IMR-90 (cell line): ENCODE measurements around the gene HEATR5A. TPM values are rescaled to one million over a fixed set of nuclear protein-coding genes. Genes with fewer than 3 reads are reported as not detected.

ENCODE experiments used
- ATAC-seq: fragments of 200-7000 bp; cut with Tn5 transposase; 2 replicates; pipeline ENCODE4 v1.9.1; 2020; ENCODE audit warnings: low read depth, mild to moderate bottlenecking, moderate library complexity
- BruUV-seq: library from RNA; stranded (reverse); fragments of 400-500 nt; replicated peaks from 2 replicates; lab custom pipeline; 2021; lab: Mats Ljungman, UMichigan
- CTCF ChIA-PET: fragments of 300-600 bp; formaldehyde crosslinking; extraction: SDS; loops from one replicate; lab custom pipeline; 2021; ENCODE audit warnings: antibody characterized with exemption; lab: Yijun Ruan, JAX
- POLR2A ChIA-PET: fragments of 300-600 bp; sonication (Branson Sonifier 250); formaldehyde crosslinking; loops from one replicate; lab custom pipeline; 2022; ENCODE audit warnings: antibody characterized with exemption; ENCODE audit not compliant: unreplicated experiment; lab: Charles Lee
- DNase-seq: peaks from one replicate; pipeline ENCODE4 v3.0.0; 2013
- H2AFZ ChIP-seq: replicated peaks from 2 replicates; pipeline ENCODE3; 2013; ENCODE audit warnings: low read length, mild to moderate bottlenecking; ENCODE audit not compliant: poor library complexity
- H2AK5ac ChIP-seq: 2 replicates; pipeline ENCODE4 v1.6.1; 2013; ENCODE audit warnings: low read depth, low read length, inconsistent platforms
- H2AK9ac ChIP-seq: replicated peaks from 2 replicates; pipeline ENCODE3; 2013; ENCODE audit warnings: mild to moderate bottlenecking, low read depth, low read length, moderate library complexity; ENCODE audit not compliant: poor library complexity
- H2BK120ac ChIP-seq: 2 replicates; pipeline ENCODE4 v1.6.1; 2013; ENCODE audit warnings: low read depth, low read length, inconsistent platforms
- H2BK15ac ChIP-seq: 3 replicates; pipeline ENCODE4 v1.6.1; 2013; ENCODE audit warnings: low read depth, low read length, inconsistent platforms
- H2BK20ac ChIP-seq: 2 replicates; pipeline ENCODE4 v1.6.1; 2013; ENCODE audit warnings: low read depth, mild to moderate bottlenecking, inconsistent platforms, low read length, moderate library complexity
- H2BK5ac ChIP-seq: 2 replicates; pipeline ENCODE4 v1.6.1; 2013; ENCODE audit warnings: mild to moderate bottlenecking, low read depth, low read length, inconsistent platforms; ENCODE audit not compliant: poor library complexity, severe bottlenecking
- H3K14ac ChIP-seq: replicated peaks from 2 replicates; pipeline ENCODE4 v1.6.1; 2013; ENCODE audit warnings: low read depth, low read length, inconsistent platforms
- H3K18ac ChIP-seq: 2 replicates; pipeline ENCODE4 v1.6.1; 2013; ENCODE audit warnings: low read depth, low read length, control low read depth
- H3K23ac ChIP-seq: 2 replicates; pipeline ENCODE4 v1.6.1; 2013; ENCODE audit warnings: low read depth, low read length, inconsistent platforms
- H3K27ac ChIP-seq: 2 replicates; pipeline ENCODE4 v1.5.1; 2013; ENCODE audit warnings: mild to moderate bottlenecking, control low read depth, low read length; ENCODE audit not compliant: insufficient read depth
- H3K27me3 ChIP-seq: 2 replicates; pipeline ENCODE4 v1.6.1; 2013; ENCODE audit warnings: low read length; ENCODE audit not compliant: control insufficient read depth, insufficient read depth
- H3K36me3 ChIP-seq: 2 replicates; pipeline ENCODE4 v1.6.1; 2013; ENCODE audit warnings: low read length, mixed read lengths; ENCODE audit not compliant: control insufficient read depth, insufficient read depth
- H3K4ac ChIP-seq: 2 replicates; pipeline ENCODE4 v1.6.1; 2013; ENCODE audit warnings: low read depth, low read length, inconsistent platforms
- H3K4me1 ChIP-seq: 2 replicates; pipeline ENCODE4 v1.6.1; 2013; ENCODE audit warnings: low read length, mixed read lengths; ENCODE audit not compliant: control insufficient read depth, insufficient read depth
- H3K4me2 ChIP-seq: 2 replicates; pipeline ENCODE4 v1.6.1; 2013; ENCODE audit warnings: low read depth, mild to moderate bottlenecking, control low read depth, low read length, moderate library complexity
- H3K4me3 ChIP-seq: 2 replicates; pipeline ENCODE4 v1.5.1; 2013; ENCODE audit warnings: low read depth, mild to moderate bottlenecking, control low read depth, low read length, moderate library complexity; ENCODE audit not compliant: insufficient read depth
- H3K56ac ChIP-seq: 2 replicates; pipeline ENCODE4 v1.6.1; 2013; ENCODE audit warnings: low read length, inconsistent platforms; ENCODE audit not compliant: insufficient read depth; ENCODE audit errors: extremely low read depth
- H3K79me1 ChIP-seq, 2 experiments: 2 replicates each; pipeline ENCODE4 v1.6.1; 2013; ENCODE audit warnings: low read length in 2 of 2, inconsistent platforms in 1 of 2, low read depth in 1 of 2
- H3K9ac ChIP-seq: 2 replicates; pipeline ENCODE4 v1.6.1; 2013; ENCODE audit warnings: low read depth, low read length, control low read depth
- H3K9me1 ChIP-seq: 2 replicates; pipeline ENCODE4 v1.6.1; 2013; ENCODE audit warnings: low read length, inconsistent platforms; ENCODE audit not compliant: insufficient read depth
- H3K9me3 ChIP-seq: 2 replicates; pipeline ENCODE4 v1.6.1; 2013; ENCODE audit warnings: low read length; ENCODE audit not compliant: control insufficient read depth, insufficient read depth
- H4K20me1 ChIP-seq: 2 replicates; pipeline ENCODE4 v1.6.1; 2013; ENCODE audit warnings: low read length, inconsistent platforms; ENCODE audit not compliant: insufficient read depth
- H4K5ac ChIP-seq: 2 replicates; pipeline ENCODE4 v1.6.1; 2013; ENCODE audit warnings: mild to moderate bottlenecking, low read depth, low read length, control low read depth
- H4K8ac ChIP-seq, 2 experiments: 2 replicates each; pipeline ENCODE4 v1.6.1; 2013; ENCODE audit warnings: low read depth in 2 of 2, low read length in 2 of 2, control low read depth in 1 of 2, inconsistent platforms in 1 of 2
- H4K91ac ChIP-seq: 2 replicates; pipeline ENCODE4 v1.6.1; 2013; ENCODE audit warnings: low read depth, low read length, inconsistent platforms; ENCODE audit not compliant: insufficient read depth
- ELK1 ChIP-seq: fragments of 150-350 bp; IDR thresholded peaks from 2 replicates; pipeline ENCODE4 v1.6.1; 2016; ENCODE audit warnings: low read depth, mild to moderate bottlenecking, low read length, moderate library complexity, borderline replicate concordance
- MXI1 ChIP-seq: IDR thresholded peaks from 2 replicates; pipeline ENCODE4 v1.6.1; 2012; ENCODE audit warnings: low read depth, mild to moderate bottlenecking, low read length, moderate library complexity, borderline replicate concordance
- RFX5 ChIP-seq: IDR thresholded peaks from 2 replicates; pipeline ENCODE4 v1.8.0; 2012; ENCODE audit warnings: low read depth, mild to moderate bottlenecking, low read length, moderate library complexity
- WGBS, 2 experiments: methylation state at CpG; one replicate each; pipeline versions ENCODE4 v1.1.5 to v1.1.7; 2013; ENCODE audit warnings: missing lambda C conversion rate in 2 of 2; ENCODE audit not compliant: insufficient read length in 1 of 2; ENCODE audit errors: extremely low coverage in 2 of 2; 5-methylcytosine and 5-hydroxymethylcytosine counted together
- dilution Hi-C: fragments of 300-500 bp; cut with HindIII; formaldehyde crosslinking; loops from one replicate; pipeline ENCODE4 v1.14.3; 2018; ENCODE audit warnings: low sequenced_read_pairs; ENCODE audit not compliant: unreplicated experiment
- in situ Hi-C: fragments of 300-500 bp; cut with MboI; formaldehyde crosslinking; loops from 3 replicates; pipeline ENCODE4 v1.14.3; 2019; ENCODE audit warnings: low sequenced_read_pairs, inconsistent platforms, mixed read lengths
- intact Hi-C: fragments of 100-400 bp; cut with micrococcal nuclease; formaldehyde crosslinking; loops from 2 replicates; pipeline ENCODE4 v1.10.0; 2022
- polyA plus RNA-seq, 3 experiments: library from polyadenylated mRNA; depleted of rRNA; stranded (reverse); fragments of >200 nt; gene quantifications; 2 replicates each; pipeline ENCODE4 v1.2.3, GENCODE V29; 2012; ENCODE audit warnings: low replicate concordance in 1 of 3
- total RNA-seq: library from RNA; depleted of rRNA; stranded (reverse); fragments of >200 nt; gene quantifications from 2 replicates; pipeline ENCODE4 v1.2.3, GENCODE V29; 2012
- TF ChIP-seq, protein P1 (sequence below): fragments of 150-350 bp; IDR thresholded peaks from 2 replicates; pipeline ENCODE4 v1.6.1; 2017; ENCODE audit warnings: mild to moderate bottlenecking, antibody characterized with exemption, low read length, low read depth

The HEATR5A gene
- total and polyA plus RNA-seq, 2 of the 4 experiments (the other 2 are of a cell fraction) = 14.0 to 48.9 TPM

GRCh38 chr14:31386271-31386670 lies 34.1 kb downstream of the HEATR5A start:
- H3K14ac ChIP-seq = no peak overlapping the region
- BruUV-seq = no TSS peak
- H2AFZ ChIP-seq = no peak overlapping the region
- no peak overlapping the region for H4K5ac ChIP-seq
- no peak for DNase-seq
- H3K4ac ChIP-seq = no peak overlapping the region
- H4K8ac ChIP-seq = no peak overlapping the region
- H3K4me1 ChIP-seq = 0 out of 2 replicates have a peak, but pooled peaks cover 2% of the 10 kb centered on the region
- no peaks in the 10 kb centered on the region for H3K27me3 ChIP-seq
- in situ Hi-C loops (no loop called here), intact Hi-C loops (no loop called here), dilution Hi-C loops (no loop called here)
- no peak overlapping the region for H3K27ac ChIP-seq
- H3K9me1 ChIP-seq = peaks cover 5% of the 10 kb centered on the region
- peaks cover 17% of the 10 kb centered on the region for H3K36me3 ChIP-seq
- H3K9me3 ChIP-seq = no peaks in the 10 kb centered on the region
- no peak overlapping the region for H2BK15ac ChIP-seq
- no peak overlapping the region for H3K4me3 ChIP-seq
- no peak overlapping the region for H2BK20ac ChIP-seq
- H3K9ac ChIP-seq = no peak overlapping the region
- ChIA-PET CTCF (no interaction called here), POLR2A (no interaction called here)
- H3K4me2 ChIP-seq = no peak overlapping the region
- H4K91ac ChIP-seq = no peak overlapping the region
- H2BK5ac ChIP-seq = no peak overlapping the region
- WGBS, 2 experiments = no CpG with 5 or more reads among the region's 5 CpGs
- H2BK120ac ChIP-seq = no peak overlapping the region
- no peak for ATAC-seq
- no peaks in the 10 kb centered on the region for H4K20me1 ChIP-seq
- TF ChIP-seq ELK1 (no peak), MXI1 (no peak), RFX5 (no peak)
- TF ChIP-seq, protein P1, sequence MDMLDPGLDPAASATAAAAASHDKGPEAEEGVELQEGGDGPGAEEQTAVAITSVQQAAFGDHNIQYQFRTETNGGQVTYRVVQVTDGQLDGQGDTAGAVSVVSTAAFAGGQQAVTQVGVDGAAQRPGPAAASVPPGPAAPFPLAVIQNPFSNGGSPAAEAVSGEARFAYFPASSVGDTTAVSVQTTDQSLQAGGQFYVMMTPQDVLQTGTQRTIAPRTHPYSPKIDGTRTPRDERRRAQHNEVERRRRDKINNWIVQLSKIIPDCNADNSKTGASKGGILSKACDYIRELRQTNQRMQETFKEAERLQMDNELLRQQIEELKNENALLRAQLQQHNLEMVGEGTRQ = no peak
- H3K79me1 ChIP-seq = no peaks in the 10 kb centered on the region
- H3K56ac ChIP-seq = no peak overlapping the region
- no peak overlapping the region for H3K23ac ChIP-seq
- H2AK5ac ChIP-seq = no peak overlapping the region
- H2AK9ac ChIP-seq = no peak overlapping the region
- no peak overlapping the region for H3K18ac ChIP-seq
